Body of pancreas (tissue), 4 donors: ENCODE results near the gene ZXDB. TPM values are rescaled to one million over a fixed set of nuclear protein-coding genes. Genes with fewer than 3 reads are reported as not detected.
A peak's percentile ranks its signal among the peaks of the same experiment; 100 is the strongest.
"Not testable (repeated sequence)": the region's sequence is repeated elsewhere in the genome, so short reads cannot be mapped to it uniquely, and the experiment has no call there.

Experiments
- ATAC-seq: fragments of 150-250 bp; one replicate; pipeline ENCODE4 v1.9.1; 2016
- DNase-seq, 4 donors: peaks; one replicate each; pipeline ENCODE4 v3.0.0-alpha.2; 2019
- H3K27ac ChIP-seq, 4 donors: fragments of 200-600 bp; sonication (generic); 1 replicate in 3 of 4; 2 replicates in 1 of 4; pipeline versions ENCODE4 v1.5.1 to v1.6.1; 2016 to 2019; ENCODE audit warnings: mild to moderate bottlenecking in 1 of 4, mixed read lengths in 1 of 4, moderate library complexity in 1 of 4
- H3K27me3 ChIP-seq, 2 donors: fragments of 200-600 bp; sonication (generic); one replicate each; pipeline ENCODE4 v1.6.0; 2016; ENCODE audit warnings: mild to moderate bottlenecking in 1 of 2
- H3K36me3 ChIP-seq, 2 donors: fragments of 200-600 bp; sonication (generic); replicated peaks in 1 of 2; 2 replicates each; pipeline ENCODE4 v1.5.1; 2016; ENCODE audit warnings: low read depth in 2 of 2; ENCODE audit not compliant: insufficient read depth in 1 of 2
- H3K4me1 ChIP-seq: fragments of 200-600 bp; sonication (generic); one replicate; pipeline ENCODE4 v1.6.0; 2016
- H3K4me3 ChIP-seq, 2 donors: fragments of 200-600 bp; sonication (generic); 1 replicate in 1 of 2; 2 replicates in 1 of 2; pipeline ENCODE4 v1.5.1; 2016 to 2019
- H3K9me3 ChIP-seq, 3 donors: fragments of 200-600 bp; sonication (generic); 1 replicate in 2 of 3; 2 replicates in 1 of 3; pipeline ENCODE4 v1.5.1; 2016
- CTCF ChIP-seq, 7 experiments: fragments of 450-650 bp in 4 of 7; fragments of 200-600 bp in 3 of 7; sonication (generic) in 3 of 7; IDR thresholded peaks; one replicate each; pipeline ENCODE4 v1.5.1; 2016 to 2019; ENCODE audit warnings: antibody characterized with exemption in 7 of 7
- POLR2A ChIP-seq, 3 donors: fragments of 450-650 bp; IDR thresholded peaks; one replicate each; pipeline ENCODE4 v1.6.1; 2016; ENCODE audit warnings: antibody characterized with exemption in 3 of 3, mild to moderate bottlenecking in 2 of 3
- WGBS, 2 donors: methylation state at CpG; one replicate each; pipeline ENCODE4 v1.1.5; 2017; 5-methylcytosine and 5-hydroxymethylcytosine counted together
- intact Hi-C: fragments of 100-400 bp; cut with DNase I; formaldehyde crosslinking; loops from one replicate; pipeline ENCODE4 v1.15.1; 2023
- total RNA-seq, 2 donors: library from RNA; depleted of rRNA; stranded (reverse); fragments of >200 nt; gene quantifications; one replicate each; pipeline ENCODE4 v1.1.0, GENCODE V29; 2016

ZXDB gene
- total RNA-seq: 1 to 10 TPM; 4.6 to 7.5 TPM

GRCh38 chrX:57591284-57592159 lies at the start of gene ZXDB:
ZXDB (plus strand) TSS chrX:57592011; CDS start chrX:57592049, 38 bp downstream.
- ATAC-seq (peak; percentile 70), DNase-seq (peak in 3 of 4 donors; percentile 15 to 20 (median 16))
- Histone ChIP-seq H3K27ac (peak within 1 kb of the TSS; percentile 89 to 95 (median 94)), H3K4me1 (peaks cover 16% of the 10 kb centered on the region), H3K4me3 (peak within 1 kb of the TSS; percentile 37 to 51)
- intact Hi-C loops, H3K27me3 ChIP-seq, H3K9me3 ChIP-seq, H3K36me3 ChIP-seq: not testable (repeated sequence)
- whole genome bisulfite sequencing, 2 donors: 1 to 4% methylated on average over 11 to 12 of the region's 39 CpGs

GRCh38 chrX:57565198-57565597 lies 26.6 kb upstream of the ZXDB start:
- no peaks in the 10 kb centered on the region for H3K27me3 ChIP-seq
- TF ChIP-seq CTCF (IDR thresholded peaks at IDR 0.05): no peak
- no peak for TF ChIP-seq POLR2A (IDR thresholded peaks at IDR 0.05)
- H3K4me3 ChIP-seq: no peak overlapping the region
- no peaks in the 10 kb centered on the region for H3K9me3 ChIP-seq
- ATAC-seq (no peak), DNase-seq (no peak)
- no peaks in the 10 kb centered on the region for H3K4me1 ChIP-seq
- H3K27ac ChIP-seq: no peak overlapping the region
- WGBS, 2 donors: 34% methylated on average over 4 of the region's 4 CpGs; no CpG with 5 or more reads in 1 of the 2 donors
- no peaks in the 10 kb centered on the region for H3K36me3 ChIP-seq
- intact Hi-C loops: no loop called here

- WGBS, 2 donors: 0 to 15% methylated on average over 1 to 2 of the region's 2 CpGs
- H3K36me3 ChIP-seq: no peaks in the 10 kb centered on the region
These were observed 18.1 kb upstream of the ZXDB start for GRCh38 chrX:57573754-57574153.

GRCh38 chrX:57582948-57583347 lies 8.9 kb upstream of the ZXDB start:
- H3K36me3 ChIP-seq, ATAC-seq, DNase-seq, H3K27me3 ChIP-seq, H3K4me3 ChIP-seq, H3K4me1 ChIP-seq, intact Hi-C loops, H3K27ac ChIP-seq, H3K9me3 ChIP-seq: not testable (repeated sequence)
- TF ChIP-seq CTCF (IDR thresholded peaks at IDR 0.05): peak in 4 of 7 experiments; percentile 5 to 15 (median 12)
- 49 to 57% methylated on average over 6 to 9 of the region's 9 CpGs for WGBS, 2 donors

More at GRCh38 chrX:57573754-57574153, 18.1 kb upstream of the ZXDB start:
- H3K27me3 ChIP-seq: no peaks in the 10 kb centered on the region
- TF ChIP-seq POLR2A (IDR thresholded peaks at IDR 0.05) (no peak), CTCF (IDR thresholded peaks at IDR 0.05) (peak in 5 of 7 experiments; percentile 31 to 47 (median 33))
- ATAC-seq (no peak), DNase-seq (peak in 3 of 4 donors; percentile 3 to 12 (median 11))
- H3K9me3 ChIP-seq: no peaks in the 10 kb centered on the region
- H3K4me3 ChIP-seq: no peak overlapping the region
- intact Hi-C loops: loop anchor here (10.0 kb wide), 1 partner anchor 351 kb away; no protein-coding TSS in a partner anchor
- no peaks in the 10 kb centered on the region for H3K4me1 ChIP-seq
- H3K27ac ChIP-seq: no peak overlapping the region

GRCh38 chrX:57583477-57583876 lies 8.3 kb upstream of the ZXDB start:
- intact Hi-C loops: no loop called here
- H3K27ac ChIP-seq: no peak overlapping the region
- H3K27me3 ChIP-seq: no peaks in the 10 kb centered on the region
- H3K4me1 ChIP-seq: no peaks in the 10 kb centered on the region
- H3K4me3 ChIP-seq: no peak overlapping the region
- no peaks in the 10 kb centered on the region for H3K36me3 ChIP-seq
- TF ChIP-seq POLR2A (IDR thresholded peaks at IDR 0.05): no peak
- no peak for TF ChIP-seq CTCF (IDR thresholded peaks at IDR 0.05)
- 61 to 65% methylated on average over 5 of the region's 5 CpGs for WGBS, 2 donors
- no peak for DNase-seq
- ATAC-seq: no peak
- no peaks in the 10 kb centered on the region for H3K9me3 ChIP-seq
